Stimulated activated memory B cell treated with anti-CD40 and anti-IgM and Interleukin-4, amounts not matched to agents 10 μg/mL and 1 μg/mL and 100 μg/mL, for 72 hours (primary cell): ENCODE results near the gene PDE4D.
"Not testable (repeated sequence)": the region's sequence is repeated elsewhere in the genome, so short reads cannot be mapped to it uniquely, and the experiment has no call there.

Source experiments
- ATAC-seq: fragments of 150-1000 bp; cut with Tn5 transposase; 2 replicates; pipeline ENCODE4 v1.10.0; 2021
- H3K27ac Mint-ChIP-seq: one replicate; pipeline ENCODE4 v1.8.0; 2022; ENCODE audit warnings: mild to moderate bottlenecking, mixed read lengths
- H3K27me3 Mint-ChIP-seq: one replicate; pipeline ENCODE4 v1.8.0; 2022; ENCODE audit warnings: mixed read lengths
- H3K36me3 Mint-ChIP-seq: one replicate; pipeline ENCODE4 v1.8.0; 2022; ENCODE audit warnings: mixed read lengths
- H3K4me1 Mint-ChIP-seq: one replicate; pipeline ENCODE4 v1.8.0; 2022; ENCODE audit warnings: mixed read lengths
- H3K4me3 Mint-ChIP-seq: one replicate; pipeline ENCODE4 v1.8.0; 2022; ENCODE audit warnings: mild to moderate bottlenecking, moderate library complexity, mixed read lengths
- H3K9me3 Mint-ChIP-seq: one replicate; pipeline ENCODE4 v1.8.0; 2022; ENCODE audit warnings: mixed read lengths

Gene PDE4D

DNA sequence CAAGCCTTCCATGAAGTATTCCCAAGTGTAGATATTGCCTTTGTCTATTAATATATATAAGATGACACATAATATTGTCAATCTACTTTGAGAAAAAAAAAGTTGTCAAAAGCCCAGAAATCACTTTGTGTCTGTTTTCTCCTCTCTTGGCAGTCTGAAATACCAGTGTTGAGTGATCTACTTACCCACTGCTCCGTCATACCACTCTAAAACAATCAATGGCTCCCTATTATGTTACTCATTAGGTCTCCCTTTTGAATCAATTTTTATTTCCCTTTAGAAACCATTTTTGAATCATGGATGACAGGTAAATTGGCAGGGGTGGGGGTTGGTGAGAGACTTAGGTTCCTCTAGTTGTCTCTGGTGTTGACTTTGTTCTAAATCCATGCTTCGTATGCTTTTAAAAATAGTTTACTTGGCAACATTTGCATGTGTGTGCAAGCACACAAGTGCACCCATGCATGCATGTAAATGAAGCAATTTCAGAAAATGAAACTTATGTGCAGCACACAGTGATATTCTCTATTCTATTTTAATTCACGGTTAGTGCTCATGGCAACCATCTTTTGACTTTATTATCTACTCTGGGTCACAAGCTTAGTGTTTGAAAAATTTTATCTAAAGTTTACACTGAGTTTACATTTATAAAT lies 931.8 kb downstream of the PDE4D start:
- Mint-ChIP-seq H3K27me3 (peaks cover 7% of the 10 kb centered on the region), H3K36me3 (no peaks in the 10 kb centered on the region), H3K4me1 (peaks cover 12% of the 10 kb centered on the region)

DNA sequence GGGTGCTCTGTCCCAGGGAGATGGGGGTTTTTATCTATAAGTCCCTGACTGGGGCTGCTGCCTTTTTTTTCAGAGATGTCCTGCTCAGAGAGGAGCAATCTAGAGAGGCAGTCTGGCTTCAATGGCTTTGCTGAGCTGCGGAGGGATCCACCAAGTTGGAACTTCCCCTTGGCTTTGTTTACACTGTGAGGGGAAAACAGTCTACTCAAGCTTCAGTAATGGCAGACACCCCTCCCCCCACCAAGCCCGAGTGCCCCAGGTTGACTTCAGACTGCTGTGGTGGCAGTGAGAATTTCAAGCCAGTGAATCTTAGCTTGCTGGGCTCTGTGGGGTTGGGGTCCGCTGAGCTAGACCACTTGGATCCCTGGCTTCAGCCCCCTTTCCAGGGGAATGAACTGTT lies 934.8 kb downstream of the PDE4D start:
- Mint-ChIP-seq H3K9me3 (no peaks in the 10 kb centered on the region), H3K4me1 (peaks cover 12% of the 10 kb centered on the region), H3K27me3 (peaks cover 7% of the 10 kb centered on the region), H3K27ac (no peak overlapping the region), H3K4me3 (no peak overlapping the region), H3K36me3 (no peaks in the 10 kb centered on the region)
- no peak for ATAC-seq

More for the DNA sequence above, 931.8 kb downstream of the PDE4D start:
- ATAC-seq = no peak
- no peak overlapping the region for H3K27ac Mint-ChIP-seq
- no peaks in the 10 kb centered on the region for H3K9me3 Mint-ChIP-seq
- no peak overlapping the region for H3K4me3 Mint-ChIP-seq

DNA sequence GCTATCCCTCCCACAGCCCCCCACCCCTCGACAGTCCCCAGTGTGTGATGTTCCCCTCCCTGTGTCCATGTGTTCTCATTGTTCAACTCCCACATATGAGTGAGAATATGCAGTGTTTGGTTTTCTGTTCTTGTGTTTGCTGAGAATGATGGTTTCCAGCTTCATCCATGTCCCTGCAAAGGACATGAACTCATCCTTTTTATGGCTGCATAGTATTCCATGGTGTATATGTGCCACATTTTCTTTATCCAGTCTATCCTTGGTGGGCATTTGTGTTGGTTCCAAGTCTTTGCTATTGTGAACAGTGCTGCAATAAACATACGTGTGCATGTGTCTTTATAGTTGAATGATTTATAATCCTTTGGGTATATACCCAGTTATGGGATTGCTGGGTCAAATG lies 940.3 kb downstream of the PDE4D start:
- not testable (repeated sequence) for H3K36me3 Mint-ChIP-seq, H3K9me3 Mint-ChIP-seq, H3K4me1 Mint-ChIP-seq, H3K27ac Mint-ChIP-seq, H3K4me3 Mint-ChIP-seq, ATAC-seq
- H3K27me3 Mint-ChIP-seq = peaks cover 21% of the 10 kb centered on the region

DNA sequence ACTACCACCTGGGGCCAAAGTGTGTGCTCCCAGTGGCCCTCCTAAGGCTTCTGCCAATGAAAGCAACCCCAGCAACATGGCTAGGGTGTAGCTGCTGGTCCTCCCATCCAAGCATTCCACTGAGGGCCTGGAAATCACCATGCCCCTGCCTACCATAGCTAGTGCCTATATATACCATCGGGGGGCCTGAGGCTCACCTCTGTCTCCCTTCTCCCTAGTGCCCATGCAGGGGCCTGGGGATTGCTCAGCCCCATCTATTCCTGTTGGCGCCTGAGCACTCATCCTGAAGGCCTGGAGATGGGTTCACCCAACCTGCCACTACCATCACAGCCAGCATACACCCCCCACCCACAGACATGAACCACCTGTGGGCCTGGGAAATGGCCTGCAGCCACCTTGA lies 943.3 kb downstream of the PDE4D start:
- peak; percentile 51 for ATAC-seq
- Mint-ChIP-seq H3K27ac (no peak overlapping the region), H3K4me1 (no peaks in the 10 kb centered on the region), H3K4me3 (no peak overlapping the region), H3K9me3 (peaks cover 8% of the 10 kb centered on the region), H3K27me3 (peaks cover 21% of the 10 kb centered on the region), H3K36me3 (no peaks in the 10 kb centered on the region)

DNA sequence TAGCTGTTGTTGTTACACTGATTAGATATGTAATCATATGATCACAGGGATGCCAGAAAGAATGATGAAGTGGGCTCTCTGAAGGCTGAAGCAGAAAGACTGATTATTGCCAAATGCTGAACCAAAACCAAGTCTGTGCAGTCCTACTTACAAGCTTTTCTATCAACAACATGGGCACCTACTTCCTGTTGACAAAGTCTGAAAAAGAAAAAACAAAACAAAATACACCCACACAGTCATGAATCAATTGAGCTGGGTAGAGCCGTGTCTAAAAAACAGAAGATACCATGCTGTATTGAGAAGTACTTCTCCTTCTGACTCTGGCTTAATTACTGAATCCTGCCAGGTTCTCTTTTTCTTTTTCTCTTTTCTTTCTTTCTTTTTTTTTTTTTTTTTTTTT lies 947.3 kb downstream of the PDE4D start:
- Mint-ChIP-seq H3K4me1 (no peaks in the 10 kb centered on the region), H3K27me3 (peaks cover 21% of the 10 kb centered on the region), H3K36me3 (no peaks in the 10 kb centered on the region), H3K27ac (no peak overlapping the region), H3K9me3 (peaks cover 2% of the 10 kb centered on the region), H3K4me3 (no peak overlapping the region)
- ATAC-seq = no peak

DNA sequence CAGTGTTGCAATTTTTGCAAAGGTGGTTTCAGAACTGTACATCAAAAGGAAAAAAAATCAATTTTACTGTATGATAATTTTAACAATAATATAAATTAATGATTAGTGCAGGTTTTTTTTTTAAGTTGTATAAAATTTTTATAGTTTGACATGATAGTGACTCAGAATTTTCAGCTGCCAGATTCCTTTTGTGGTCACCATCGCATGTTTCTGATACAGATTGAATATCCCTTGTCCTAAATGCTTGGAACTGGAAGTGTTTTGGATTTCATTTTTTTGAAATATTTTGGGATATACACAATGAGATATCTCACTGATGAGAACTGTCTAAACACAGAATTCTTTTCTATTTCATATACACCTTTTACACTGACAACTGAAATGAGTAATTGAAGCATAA lies 949.3 kb downstream of the PDE4D start:
- Mint-ChIP-seq H3K4me3 (no peak overlapping the region), H3K27ac (no peak overlapping the region), H3K4me1 (no peaks in the 10 kb centered on the region), H3K36me3 (no peaks in the 10 kb centered on the region), H3K27me3 (peaks cover 18% of the 10 kb centered on the region), H3K9me3 (peaks cover 2% of the 10 kb centered on the region)
- ATAC-seq = no peak

DNA sequence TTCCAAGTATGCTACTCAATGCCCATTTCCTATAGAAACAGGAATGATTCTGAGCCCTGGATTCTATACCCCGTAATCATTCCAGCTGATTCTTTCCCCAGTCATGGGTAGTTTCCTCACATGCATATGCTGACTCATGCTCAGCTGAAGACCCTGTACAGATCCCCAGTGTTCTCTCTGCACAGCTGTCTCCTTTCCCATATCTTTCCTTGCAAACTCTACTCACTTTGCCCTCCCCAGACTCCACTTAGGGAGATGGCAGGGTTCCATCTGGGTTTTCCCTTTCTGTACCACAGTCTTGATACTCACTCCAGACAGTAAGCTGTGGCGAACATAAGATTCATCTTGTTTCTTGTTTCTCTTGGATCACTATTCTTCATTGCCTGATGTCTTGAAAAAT lies 953.1 kb downstream of the PDE4D start:
- H3K36me3 Mint-ChIP-seq = no peaks in the 10 kb centered on the region
- no peak overlapping the region for H3K4me3 Mint-ChIP-seq
- ATAC-seq = no peak
- no peaks in the 10 kb centered on the region for H3K4me1 Mint-ChIP-seq
- peaks cover 26% of the 10 kb centered on the region for H3K27me3 Mint-ChIP-seq
- H3K27ac Mint-ChIP-seq = no peak overlapping the region
- H3K9me3 Mint-ChIP-seq = peaks cover 2% of the 10 kb centered on the region

DNA sequence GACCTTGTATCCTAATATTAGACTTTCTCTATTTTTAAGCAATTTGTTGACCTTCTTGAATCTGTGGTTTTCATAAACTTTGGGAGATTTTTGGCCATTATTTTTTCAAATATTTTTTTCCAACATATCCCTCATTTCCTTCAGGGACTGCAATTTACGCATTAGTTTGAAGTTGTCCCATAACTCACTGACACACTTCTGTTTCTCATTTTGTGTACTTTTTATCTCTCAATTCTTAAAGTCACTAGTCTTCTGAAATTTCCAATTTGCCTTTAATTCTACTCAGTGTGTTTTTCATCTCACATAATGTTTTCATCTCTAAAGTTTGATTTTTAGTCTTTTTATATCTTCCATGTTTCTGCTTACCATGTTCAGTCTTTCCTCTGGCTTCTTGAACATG lies 953.9 kb downstream of the PDE4D start:
- no peak for ATAC-seq

DNA sequence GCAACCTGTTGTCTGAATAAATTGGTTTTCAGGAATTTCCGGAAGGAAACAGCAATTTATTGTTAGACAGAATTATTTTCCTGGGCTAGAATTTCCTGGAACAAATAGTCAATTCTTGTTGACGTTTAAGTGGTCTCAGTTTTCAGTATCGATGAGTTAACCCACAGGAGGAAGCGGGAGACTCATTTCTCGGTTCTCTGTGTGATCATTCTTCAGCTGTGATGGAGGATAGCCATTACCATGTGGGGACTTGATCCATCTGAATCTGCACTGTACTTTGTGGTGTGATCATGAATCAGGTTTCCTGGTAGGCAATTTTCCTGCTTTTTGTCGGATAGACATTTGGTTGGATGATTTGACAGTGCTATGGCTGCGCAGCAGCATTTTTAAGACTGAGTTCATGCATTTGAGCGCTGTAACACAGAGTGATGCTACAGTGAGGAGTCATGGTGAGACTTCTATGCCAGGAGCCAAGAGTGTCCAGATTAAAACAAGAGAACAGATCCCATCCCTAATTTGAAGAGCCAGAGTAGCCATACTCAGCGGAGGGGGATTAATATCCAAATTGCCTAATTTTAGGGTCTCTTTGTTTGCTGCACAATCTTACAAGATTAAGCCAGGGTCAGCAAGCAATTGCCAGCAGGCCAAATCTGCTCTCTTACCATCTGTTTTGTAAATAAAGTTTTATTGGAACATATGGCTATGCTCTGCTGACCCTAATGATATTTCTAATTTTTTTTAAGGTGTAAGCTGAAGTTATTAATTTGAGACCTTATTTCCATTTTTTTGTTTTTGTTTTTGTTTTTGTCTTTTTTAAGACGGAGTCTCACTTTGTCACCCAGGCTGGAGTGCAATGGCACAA lies 954.7 kb downstream of the PDE4D start:
- peaks cover 2% of the 10 kb centered on the region for H3K9me3 Mint-ChIP-seq
- ATAC-seq = no peak
- H3K36me3 Mint-ChIP-seq = no peaks in the 10 kb centered on the region
- H3K27me3 Mint-ChIP-seq = peaks cover 33% of the 10 kb centered on the region
- no peak overlapping the region for H3K4me3 Mint-ChIP-seq
- H3K27ac Mint-ChIP-seq = no peak overlapping the region
- H3K4me1 Mint-ChIP-seq = no peaks in the 10 kb centered on the region

More for the DNA sequence above, 953.9 kb downstream of the PDE4D start:
- H3K27me3 Mint-ChIP-seq = peaks cover 33% of the 10 kb centered on the region
- no peak overlapping the region for H3K27ac Mint-ChIP-seq
- no peaks in the 10 kb centered on the region for H3K4me1 Mint-ChIP-seq
- H3K4me3 Mint-ChIP-seq = no peak overlapping the region
- peaks cover 2% of the 10 kb centered on the region for H3K9me3 Mint-ChIP-seq
- H3K36me3 Mint-ChIP-seq = no peaks in the 10 kb centered on the region

DNA sequence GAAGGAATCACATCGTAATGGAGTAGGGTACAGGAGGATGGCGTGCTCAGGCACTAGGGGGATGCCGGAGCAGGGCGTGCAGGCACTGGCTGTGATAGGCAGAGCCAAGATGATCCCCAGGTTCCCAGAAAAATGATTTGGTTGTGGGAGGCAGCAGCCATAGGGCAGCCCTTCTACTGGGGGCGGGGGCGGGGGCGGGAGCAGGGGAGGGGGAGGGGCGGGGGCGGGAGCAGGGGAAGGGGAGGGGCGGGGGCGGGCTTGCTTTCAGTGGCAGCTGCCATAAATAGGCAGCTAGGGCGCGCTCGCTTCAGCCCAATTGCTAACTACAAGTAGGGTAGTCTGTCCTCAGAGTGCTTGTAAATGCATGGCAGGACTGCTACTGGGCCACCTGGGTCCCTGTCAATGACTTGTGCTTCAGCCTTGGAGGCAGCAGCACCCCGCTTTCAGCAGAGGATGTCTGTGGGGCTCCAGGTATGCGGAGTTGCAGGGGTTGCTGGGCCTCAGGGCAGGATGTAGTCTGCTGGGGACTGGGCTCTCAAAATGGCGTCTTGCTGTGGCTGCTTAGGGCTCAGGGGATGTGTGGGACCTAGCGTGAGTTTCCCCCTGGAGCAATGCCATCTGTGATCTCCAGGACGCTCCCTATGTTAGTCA lies 956.4 kb downstream of the PDE4D start:
- Mint-ChIP-seq H3K9me3 (no peaks in the 10 kb centered on the region), H3K4me1 (no peaks in the 10 kb centered on the region), H3K36me3 (no peaks in the 10 kb centered on the region), H3K4me3 (no peak overlapping the region), H3K27me3 (peaks cover 40% of the 10 kb centered on the region), H3K27ac (no peak overlapping the region)
- no peak for ATAC-seq

DNA sequence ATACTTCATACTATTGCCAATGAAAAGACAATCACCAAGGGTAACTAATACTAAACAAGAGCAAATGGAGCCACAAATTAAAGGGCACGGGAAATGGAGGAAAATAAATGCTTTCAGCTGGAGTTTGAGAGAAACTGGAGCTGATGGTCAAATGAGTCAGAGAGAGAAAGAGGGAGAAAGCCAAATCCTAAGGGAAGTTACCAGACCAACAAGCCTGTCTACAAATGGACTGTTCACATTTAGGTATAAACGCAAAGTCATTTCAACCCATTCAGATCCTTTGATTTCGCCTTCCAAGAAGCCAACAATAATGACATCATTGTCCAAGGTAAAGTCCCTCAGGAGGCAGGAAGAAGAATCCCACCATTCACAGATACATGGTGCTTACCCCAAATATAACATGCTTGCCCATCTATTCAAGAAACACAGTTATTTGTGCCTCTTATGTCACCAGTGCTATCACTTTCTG lies 958.9 kb downstream of the PDE4D start:
- ATAC-seq = no peak
- Mint-ChIP-seq H3K36me3 (no peaks in the 10 kb centered on the region), H3K4me3 (no peak overlapping the region), H3K4me1 (no peaks in the 10 kb centered on the region), H3K27me3 (peaks cover 31% of the 10 kb centered on the region), H3K9me3 (no peaks in the 10 kb centered on the region), H3K27ac (no peak overlapping the region)

DNA sequence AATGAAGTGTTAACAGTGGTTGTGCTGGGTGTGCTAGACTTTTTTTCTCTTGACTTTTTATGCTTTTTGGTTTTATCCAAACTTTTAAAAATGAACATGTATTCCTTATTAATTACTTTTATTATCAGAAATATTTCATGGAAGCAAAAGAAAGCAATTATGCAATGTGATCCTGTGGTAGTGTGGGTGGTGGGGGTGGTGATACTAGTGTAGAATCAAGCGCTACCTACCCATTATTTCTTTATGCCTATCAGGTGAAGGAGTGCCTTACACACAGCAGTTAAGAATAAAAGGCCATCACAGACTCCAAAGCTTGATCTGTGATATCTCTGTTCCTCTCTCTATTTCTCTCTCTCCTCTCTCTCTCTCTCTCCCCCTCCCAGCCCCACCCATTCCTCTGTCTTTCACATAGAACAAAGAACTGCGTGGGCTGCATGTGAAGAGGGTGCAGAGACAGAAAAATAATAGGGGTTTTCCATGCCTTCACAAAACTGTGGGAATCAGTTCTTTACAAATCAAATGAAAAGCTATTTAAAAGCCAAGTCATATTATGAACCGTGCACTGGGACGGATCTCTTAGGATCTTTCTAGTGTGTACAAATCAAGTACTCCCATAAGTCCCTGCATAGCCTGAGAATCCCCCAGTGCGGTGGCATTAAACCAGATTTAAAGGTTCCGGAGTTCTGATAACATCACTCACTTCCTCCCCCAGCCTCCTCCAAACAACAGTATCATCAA lies 959.5 kb downstream of the PDE4D start:
- no peak overlapping the region for H3K4me3 Mint-ChIP-seq
- no peak for ATAC-seq
- H3K4me1 Mint-ChIP-seq = no peaks in the 10 kb centered on the region
- peaks cover 29% of the 10 kb centered on the region for H3K27me3 Mint-ChIP-seq
- no peaks in the 10 kb centered on the region for H3K9me3 Mint-ChIP-seq
- H3K36me3 Mint-ChIP-seq = no peaks in the 10 kb centered on the region
- H3K27ac Mint-ChIP-seq = no peak overlapping the region

DNA sequence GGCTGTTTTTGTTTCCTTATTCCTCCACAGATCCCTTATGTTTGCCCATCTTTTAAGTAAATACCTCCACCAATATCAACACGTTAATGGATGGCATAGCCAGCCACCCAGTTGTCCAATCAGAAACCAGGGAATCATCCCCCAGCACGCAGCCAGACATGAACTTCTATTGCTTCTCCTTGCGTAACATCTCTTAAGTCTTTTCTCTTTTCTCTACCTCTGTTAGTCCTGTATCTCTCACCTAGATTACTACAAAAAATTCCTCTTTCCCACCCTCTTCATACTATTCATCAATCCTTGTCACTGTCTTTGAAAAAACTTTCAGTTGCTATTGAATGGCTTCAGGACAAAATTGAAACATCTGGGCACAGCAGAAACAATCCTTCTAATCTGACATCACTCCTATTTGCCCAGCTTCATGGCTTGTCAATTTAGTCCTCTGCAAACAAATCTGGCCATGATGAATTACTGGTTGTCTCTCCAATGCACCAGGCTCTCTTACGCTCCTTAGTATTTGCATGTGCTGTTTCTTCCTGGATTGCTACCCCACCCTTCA lies 961.4 kb downstream of the PDE4D start:
- no peak for ATAC-seq
- H3K9me3 Mint-ChIP-seq = no peaks in the 10 kb centered on the region
- H3K36me3 Mint-ChIP-seq = no peaks in the 10 kb centered on the region
- no peak overlapping the region for H3K27ac Mint-ChIP-seq
- peaks cover 29% of the 10 kb centered on the region for H3K27me3 Mint-ChIP-seq
- no peaks in the 10 kb centered on the region for H3K4me1 Mint-ChIP-seq
- no peak overlapping the region for H3K4me3 Mint-ChIP-seq

DNA sequence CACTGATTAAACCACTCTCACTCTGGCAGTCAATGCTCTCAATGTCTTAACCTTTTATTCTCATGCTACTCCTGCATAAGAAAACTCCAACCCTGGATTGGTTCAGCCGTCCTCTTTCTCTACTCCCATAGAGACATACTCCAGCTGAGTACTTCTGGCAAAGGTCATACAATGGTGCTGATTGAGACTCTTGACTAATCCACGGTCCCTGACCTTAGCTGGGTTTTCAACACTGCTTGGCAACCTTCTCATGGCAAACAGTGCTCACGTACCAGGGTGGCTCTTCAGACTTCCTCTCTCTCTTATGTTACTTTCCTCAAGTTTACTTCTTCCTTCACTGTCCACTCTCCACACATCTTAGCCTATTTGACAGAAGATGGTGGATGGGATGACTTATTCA lies 963.0 kb downstream of the PDE4D start:
- Mint-ChIP-seq H3K4me1 (no peaks in the 10 kb centered on the region), H3K27ac (no peak overlapping the region), H3K36me3 (no peaks in the 10 kb centered on the region), H3K27me3 (peaks cover 29% of the 10 kb centered on the region), H3K4me3 (no peak overlapping the region), H3K9me3 (no peaks in the 10 kb centered on the region)
- no peak for ATAC-seq

DNA sequence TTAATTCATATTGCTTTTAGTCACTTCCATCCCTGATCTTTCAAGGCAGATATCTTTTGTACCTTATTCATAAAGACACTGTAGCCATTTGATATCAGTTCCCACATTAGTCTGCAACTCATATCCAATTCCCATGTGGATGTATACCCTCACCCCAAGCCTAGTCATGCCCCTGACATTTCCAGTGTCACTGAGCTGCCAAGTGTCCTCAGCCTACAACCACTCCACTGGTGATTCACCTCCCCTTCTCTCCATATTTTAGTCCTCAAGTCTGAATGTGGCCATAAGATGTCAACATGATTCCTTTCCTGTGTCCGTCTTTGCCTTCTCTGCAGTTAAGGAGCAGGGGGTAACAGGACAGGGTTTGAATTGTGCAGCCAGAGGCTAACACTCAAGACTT lies 963.8 kb downstream of the PDE4D start:
- Mint-ChIP-seq H3K4me3 (no peak overlapping the region), H3K27me3 (peaks cover 22% of the 10 kb centered on the region), H3K27ac (no peak overlapping the region), H3K36me3 (no peaks in the 10 kb centered on the region), H3K4me1 (no peaks in the 10 kb centered on the region), H3K9me3 (no peaks in the 10 kb centered on the region)
- ATAC-seq = no peak
